ENCODE results near the gene PLAC8L1.

PLAC8L1 gene

DNA sequence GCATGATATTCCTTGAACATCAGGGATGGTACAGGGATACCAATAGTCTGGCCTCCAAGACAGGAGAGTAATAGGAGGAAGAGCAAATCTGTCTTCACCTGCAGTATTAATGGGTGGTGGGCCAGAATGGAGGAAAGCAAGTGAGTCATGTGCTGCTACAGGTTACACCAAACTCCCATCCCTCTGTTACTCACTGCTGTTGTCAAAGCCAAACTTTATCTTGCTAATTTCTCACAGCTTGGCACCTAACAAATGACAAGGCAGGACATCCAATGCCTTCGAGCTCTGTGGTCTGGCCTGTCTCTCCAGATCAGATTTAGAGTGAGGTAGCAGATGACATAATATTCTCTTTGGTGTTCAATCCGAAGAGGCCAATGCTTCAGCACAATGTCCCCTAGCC, 26.8 kb downstream of the PLAC8L1 start:
- DNase-seq = no peak

GRCh38 chr5:146076455-146076854, 28.9 kb downstream of the PLAC8L1 start:
- DNase-seq = no peak

DNA sequence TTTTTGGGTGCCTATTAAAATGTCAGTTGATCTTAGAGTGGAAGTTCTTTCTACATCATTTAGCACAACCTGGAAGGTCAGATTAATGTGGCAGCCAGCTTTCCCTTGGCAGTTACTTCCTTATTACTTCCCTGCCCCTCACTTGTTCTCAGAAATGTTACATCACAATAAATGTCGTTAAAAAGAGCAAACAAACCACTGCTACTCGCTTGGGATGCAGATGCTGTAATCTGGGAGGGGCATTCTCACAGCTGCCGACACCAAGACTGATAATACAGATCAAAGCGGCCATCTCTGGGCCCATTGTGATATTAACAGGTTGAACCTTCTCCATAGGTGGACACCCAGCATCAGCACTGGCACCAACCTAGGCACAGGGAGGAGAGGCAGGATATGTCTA, 29.3 kb downstream of the PLAC8L1 start:
- no peak for DNase-seq

- DNase-seq = no peak
These were observed 32.0 kb downstream of the PLAC8L1 start for GRCh38 chr5:146073239-146073900.

DNA sequence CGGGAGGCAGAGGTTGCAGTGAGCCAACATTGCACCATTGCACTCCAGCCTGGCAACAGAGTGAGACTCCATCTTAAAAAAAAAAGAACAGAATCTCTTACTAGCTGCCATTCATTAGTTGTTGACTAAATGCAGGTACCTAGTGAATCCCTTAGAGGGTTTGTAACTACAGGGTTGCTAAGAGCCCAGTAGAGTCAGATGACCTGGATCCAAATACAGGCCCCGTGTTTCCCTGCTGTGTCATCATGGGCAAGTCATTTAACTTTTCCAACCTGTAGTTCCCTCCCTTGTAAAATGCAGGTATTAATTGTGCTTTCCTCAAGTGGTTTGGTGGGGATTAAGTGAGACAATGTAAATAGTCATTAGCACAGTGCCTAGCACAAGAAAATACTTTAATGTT, 32.8 kb downstream of the PLAC8L1 start:
- no peak for DNase-seq

GRCh38 chr5:146071171-146071570, 34.2 kb downstream of the PLAC8L1 start:
- no peak for DNase-seq

DNA sequence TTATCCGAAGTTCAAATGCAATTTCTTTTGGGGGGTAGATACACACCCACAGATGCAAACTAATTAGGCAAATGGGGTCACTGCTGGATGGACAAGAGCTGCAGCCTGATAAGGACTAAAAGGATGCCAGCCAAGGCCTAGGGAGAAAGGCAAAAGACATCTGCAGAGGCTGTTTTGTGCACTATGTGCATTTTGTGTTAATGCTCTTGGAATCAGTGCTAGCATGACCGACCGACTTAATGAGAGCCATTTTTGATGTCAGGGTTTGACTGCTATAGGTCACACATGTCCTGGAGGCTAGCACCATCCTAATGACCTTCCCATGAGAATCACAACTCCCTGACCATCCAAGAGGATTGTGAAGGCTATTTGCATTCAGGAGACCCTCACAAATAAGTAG, 34.6 kb downstream of the PLAC8L1 start:
- no peak for DNase-seq

GRCh38 chr5:146069780-146070099, 35.6 kb downstream of the PLAC8L1 start:
- no peak for DNase-seq

GRCh38 chr5:146068977-146069779, 36.2 kb downstream of the PLAC8L1 start:
- no peak for DNase-seq

DNA sequence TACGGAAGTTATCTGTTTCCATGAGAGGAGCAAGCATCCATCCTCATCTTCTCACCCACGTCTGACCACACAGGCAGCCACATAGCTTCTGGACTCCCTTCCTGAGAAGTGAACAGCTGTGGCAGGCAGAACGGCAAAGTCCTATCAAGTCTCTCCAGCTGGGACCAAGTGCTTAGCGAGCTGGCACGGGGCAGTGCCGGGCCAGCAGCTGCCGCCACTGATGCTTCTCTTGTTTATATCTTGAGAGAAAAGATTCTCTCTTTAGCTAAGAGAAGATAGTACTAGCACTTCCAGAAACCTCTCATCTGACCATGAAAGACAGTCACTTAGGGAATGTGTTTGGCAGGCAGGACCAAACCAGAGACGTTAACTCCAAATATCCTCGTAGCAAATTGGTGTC, 37.2 kb downstream of the PLAC8L1 start:
- DNase-seq = no peak

DNA sequence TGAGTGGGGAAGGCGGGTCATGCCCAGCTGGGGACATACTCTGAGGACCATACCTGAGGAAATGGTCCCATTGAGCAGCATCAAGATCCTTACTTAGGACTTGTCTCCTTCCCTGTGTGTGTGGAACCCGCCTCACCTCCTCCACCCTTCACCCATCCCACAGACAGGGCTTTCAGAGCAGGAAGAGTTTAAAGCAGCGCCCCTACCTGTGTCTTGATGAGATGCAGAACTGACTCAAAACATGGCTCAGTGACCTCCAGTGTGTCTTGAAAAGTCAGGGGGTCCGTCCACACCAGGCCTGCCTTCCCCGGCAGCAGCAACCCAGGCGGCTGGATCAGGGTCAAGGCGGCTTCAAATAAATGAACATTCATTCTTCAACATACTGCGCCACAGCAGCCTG, 38.4 kb downstream of the PLAC8L1 start:
- no peak for DNase-seq

- DNase-seq = no peak
These were observed 45.2 kb downstream of the PLAC8L1 start for GRCh38 chr5:146060221-146060585.

DNA sequence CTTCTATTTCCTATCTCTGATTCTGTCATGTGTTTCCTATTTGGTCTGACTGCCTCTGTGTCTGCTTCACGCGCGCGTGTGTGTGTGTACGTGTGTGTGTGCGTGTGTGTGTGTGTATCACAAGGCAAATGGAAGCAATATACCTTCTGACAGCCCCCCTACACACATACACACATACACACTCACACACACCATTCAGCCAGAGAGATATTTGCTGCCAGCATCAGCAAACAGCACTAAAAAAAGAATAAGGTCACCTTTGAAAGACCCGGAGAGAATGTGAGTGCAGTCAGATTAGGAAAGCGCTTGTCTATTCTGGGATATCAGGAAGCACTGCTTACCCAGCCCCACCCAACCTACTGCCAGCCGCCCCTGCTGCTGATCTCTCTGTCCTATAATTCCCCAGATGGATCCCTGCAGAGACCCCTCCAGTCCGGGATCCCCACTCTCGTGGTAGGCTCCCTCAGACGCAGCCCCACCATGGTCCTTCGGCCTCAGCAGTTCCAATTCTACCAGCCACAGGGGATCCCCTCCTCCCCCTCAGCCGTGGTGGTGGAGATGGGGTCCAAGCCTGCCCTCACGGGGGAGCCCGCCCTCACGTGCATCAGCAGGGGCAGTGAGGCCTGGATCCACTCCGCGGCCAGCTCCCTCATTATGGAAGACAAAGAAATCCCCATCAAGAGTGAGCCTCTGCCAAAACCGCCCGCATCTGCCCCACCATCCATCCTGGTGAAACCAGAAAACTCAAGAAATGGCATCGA, 45.7 kb downstream of the PLAC8L1 start:
- DNase-seq = no peak

DNA sequence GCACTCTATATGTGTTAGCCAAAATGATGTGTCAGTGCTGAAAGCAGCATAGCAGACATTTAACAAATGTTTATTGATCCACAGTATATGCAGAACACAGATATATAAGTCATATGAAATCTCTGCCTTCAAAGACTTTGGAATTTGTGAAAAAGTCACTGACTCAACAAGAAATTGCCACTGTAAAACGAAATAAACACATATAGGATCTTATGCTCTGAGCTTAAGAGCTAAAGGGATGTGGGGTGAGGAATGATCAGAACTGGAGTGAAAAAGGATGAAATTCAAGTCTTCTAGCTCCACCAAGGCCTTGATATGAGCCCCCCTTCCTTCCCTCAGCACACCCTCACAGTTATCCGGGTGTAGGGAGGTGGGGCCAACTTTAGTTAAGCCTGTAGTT, 49.9 kb downstream of the PLAC8L1 start:
- DNase-seq = no peak

- DNase-seq = no peak
These were observed 52.6 kb downstream of the PLAC8L1 start for GRCh38 chr5:146052780-146053179.

- DNase-seq = no peak
These were observed 53.7 kb downstream of the PLAC8L1 start for GRCh38 chr5:146051678-146052077.

GRCh38 chr5:146050086-146050485, 55.3 kb downstream of the PLAC8L1 start:
- no peak for DNase-seq

GRCh38 chr5:146049704-146050026, 55.7 kb downstream of the PLAC8L1 start:
- DNase-seq = no peak

- no peak for DNase-seq
These were observed 56.2 kb downstream of the PLAC8L1 start for GRCh38 chr5:146048994-146049703.

- no peak for DNase-seq
These were observed 58.0 kb downstream of the PLAC8L1 start for GRCh38 chr5:146047396-146047795.

DNA sequence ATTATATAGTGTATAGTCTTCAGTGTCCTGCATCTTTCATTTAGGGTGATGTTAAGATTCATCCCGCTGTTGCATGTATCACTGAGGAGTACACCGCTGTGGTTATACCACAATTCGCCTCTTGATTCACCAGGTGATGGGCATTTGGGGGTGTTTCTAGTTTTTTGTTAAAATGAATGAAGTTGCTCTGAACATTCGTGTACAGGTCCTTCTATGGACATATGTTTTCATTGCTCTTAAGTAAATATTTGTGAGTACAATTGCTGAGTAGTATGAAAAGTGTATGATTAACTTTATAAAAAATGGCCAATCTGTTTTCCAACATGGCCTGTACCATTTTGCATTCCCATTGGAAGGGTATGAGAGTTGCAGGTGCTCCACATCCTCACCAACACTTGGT, 61.7 kb downstream of the PLAC8L1 start:
- no peak for DNase-seq

DNA sequence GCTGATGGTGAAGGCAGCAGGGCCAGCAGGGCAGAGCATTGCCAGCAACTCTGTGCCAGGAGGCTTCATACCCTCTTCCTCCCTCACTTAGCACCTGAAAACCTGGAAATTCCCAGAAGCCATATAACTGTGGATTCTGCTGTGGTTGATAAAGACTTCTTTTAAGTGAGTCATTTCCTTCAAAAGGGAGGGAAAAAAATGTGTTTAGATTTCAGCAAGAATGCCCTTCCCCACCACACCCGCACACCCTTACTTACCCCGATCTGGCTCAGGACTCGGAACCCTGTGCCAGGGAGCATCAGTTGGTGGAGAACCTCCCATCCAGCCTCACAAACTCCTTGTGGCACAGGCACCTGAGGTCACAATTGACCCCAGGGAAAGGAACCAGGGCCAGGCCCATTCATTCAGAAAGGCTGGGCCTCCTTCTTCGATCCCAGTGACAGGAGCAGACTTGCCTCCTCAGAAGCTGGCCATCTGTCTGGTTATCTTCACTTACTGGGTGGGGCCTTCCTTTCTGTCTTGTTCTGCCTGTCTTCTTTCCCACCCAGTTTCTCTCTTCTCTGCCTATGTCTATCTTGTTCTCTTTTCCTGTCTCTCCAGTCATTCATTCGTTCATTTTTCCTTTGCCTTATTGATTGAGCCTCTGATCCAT, 62.6 kb downstream of the PLAC8L1 start:
- no peak for DNase-seq

GRCh38 chr5:146041180-146041789, 64.1 kb downstream of the PLAC8L1 start:
- DNase-seq = no peak

All from CD4-positive, alpha-beta T cell treated with Interleukin-6 for 4 hours (primary cell).